HG02973 (cell line): ENCODE results near the gene MAST3.

Source experiments
- ATAC-seq: cut with Tn5 transposase; IDR thresholded peaks from one replicate; pipeline ENCODE4 v1.9.1; 2021; ENCODE audit warnings: moderate library complexity; ENCODE audit not compliant: unreplicated experiment

The MAST3 gene

DNA sequence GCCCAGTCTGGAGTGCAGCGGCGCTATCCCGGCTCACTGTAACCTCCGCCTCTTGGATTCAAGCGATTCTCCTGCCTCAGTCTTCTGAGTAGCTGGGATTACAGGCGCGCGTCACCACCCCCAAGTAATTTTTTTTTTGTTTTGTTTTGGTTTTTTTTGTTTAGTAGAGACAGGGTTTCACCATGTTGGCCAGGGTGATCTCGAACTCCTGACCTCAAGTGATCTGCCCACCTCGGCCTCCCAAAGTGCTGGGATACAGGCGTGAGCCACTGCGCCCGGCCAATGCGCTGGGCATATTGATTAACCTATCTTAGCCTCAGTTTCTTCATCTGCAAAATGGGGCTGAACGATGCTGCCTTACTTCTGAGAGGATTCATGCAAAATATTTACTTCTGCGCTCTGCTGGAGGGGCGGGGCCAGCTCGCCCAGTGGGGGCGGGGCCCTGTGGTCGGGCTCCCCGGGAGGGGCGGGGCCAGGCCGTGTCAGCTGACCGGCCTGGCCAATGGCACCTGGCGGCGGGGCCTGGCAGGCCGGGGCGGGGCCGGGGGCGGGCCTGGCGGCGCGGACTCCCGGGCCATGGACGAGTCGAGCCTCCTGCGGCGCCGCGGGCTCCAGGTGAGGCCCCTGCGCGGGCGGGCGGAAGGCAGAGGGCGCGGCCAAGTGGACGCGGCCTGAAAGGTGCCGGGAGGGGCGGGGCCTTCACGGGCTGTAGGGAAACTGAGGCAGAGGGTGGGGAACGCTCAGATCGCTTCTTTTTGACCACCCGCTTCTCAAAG lies at the start of gene MAST3:
Gene MAST3 (plus strand): TSS at position 562 of the 776 bp plus-strand sequence. CDS start 15 bp downstream, at position 577.
- peak; percentile 49 for ATAC-seq

DNA sequence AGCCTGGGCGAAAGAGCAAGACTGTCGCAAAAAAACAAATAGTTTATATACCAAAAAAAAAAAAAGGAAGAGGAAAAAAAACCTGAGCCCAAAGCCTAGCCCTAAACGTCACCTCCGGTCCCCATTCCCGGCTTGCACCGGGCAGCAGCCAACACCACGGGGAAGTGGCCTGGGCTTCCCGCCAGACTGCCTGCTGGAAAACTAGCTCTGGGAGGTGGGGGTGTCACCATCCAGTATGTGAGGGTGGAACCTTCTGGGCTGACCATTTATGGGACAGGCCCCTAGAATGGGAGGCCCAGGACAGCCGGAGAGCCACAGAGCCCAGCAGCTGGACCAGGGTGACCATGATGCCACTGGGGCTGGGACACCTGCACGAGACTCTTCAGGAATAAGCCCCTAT lies 48.2 kb upstream of the MAST3 start:
- no peak for ATAC-seq

DNA sequence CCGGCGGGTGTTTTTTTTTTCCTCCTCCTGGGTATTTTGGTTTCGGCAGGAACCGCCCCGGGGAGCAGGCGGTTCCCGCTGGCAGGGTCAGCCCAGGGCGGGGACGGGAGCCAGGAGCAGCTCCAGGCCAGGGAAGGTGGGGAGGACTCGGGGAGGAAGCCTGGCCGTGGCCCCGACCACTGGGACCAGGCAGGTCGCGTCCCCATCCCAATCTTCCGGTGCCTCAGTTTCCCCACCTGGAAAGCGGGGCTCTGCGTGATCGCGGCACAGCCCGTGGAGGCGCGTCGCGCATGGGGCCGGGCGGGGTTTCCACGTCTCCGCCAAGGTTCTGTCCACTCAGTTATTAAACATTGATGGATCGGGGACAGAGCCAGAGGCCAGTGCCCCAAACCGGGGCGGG lies 45.7 kb upstream of the MAST3 start:
- no peak for ATAC-seq

DNA sequence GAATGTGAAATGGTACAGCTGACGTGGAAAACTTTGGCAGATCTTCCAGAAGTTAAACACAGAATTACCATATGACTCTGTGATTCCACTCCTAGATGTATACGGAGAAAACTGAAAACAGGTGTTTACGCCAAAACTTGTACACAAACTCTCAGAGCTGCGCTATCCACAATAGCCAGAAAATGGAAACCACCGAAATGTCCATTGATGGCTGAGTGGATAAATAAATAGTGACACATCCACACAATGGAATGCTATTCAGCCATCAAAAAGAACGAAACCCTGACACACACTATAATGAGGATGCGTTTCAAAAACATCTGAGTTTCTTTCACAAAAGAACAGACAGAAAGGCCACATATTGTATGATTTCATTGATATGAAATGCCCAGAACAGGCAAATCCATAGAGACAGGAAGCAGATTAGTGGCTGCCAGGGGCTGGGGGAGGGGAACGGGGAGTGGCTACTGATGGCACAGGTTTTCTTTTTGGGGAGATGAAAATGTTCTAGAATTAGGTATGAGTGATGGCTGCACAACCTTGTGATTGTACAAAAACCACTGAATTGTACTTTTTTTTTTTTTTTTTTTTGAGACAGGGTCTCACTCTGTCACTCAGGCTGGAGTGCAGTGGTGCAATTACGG lies 43.9 kb upstream of the MAST3 start:
- no peak for ATAC-seq

- ATAC-seq, result no peak
Measured at GRCh38 chr19:18055967-18056366, 41.6 kb upstream of the MAST3 start.

DNA sequence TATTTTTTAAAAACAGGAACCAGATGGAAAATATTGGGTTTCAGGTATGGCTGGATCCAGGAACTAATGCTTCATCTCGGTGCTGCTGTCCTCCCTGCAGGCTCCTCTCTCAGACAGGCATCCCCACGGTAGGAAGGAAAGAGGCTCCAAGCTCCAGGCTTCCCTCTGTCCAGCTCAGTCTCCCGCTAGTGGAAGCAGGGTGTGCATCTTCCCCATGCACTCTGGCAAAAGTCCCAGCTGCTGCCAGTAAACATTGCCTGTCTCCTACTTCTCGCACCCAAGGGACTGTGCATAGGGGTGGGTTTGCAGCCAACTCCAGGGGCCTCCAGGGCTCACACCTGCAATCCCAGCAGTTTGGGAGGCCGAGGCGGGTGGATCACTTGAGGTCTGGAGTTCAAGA lies 40.0 kb upstream of the MAST3 start:
- no peak for ATAC-seq

- ATAC-seq, result no peak
Measured at GRCh38 chr19:18058208-18059009, 39.2 kb upstream of the MAST3 start.

DNA sequence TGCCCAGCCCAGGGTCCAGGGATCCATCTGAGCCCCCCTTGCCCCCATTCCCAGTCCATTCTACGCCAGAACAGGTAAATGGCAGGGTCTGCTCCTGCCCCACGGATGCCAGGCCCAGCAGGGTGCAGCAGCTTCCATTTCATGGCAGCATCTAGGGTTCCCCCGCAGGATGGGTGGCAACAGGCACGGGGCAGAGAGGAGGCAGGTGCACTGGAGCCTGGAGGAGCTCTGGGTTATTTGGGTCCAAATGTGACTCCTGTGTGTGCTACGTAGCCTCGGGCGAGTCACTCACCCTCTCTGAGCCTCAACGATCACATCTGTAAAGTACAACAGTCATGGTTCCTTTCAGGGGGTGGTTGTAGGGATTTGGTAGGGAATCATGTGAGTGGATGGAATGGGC lies 38.3 kb upstream of the MAST3 start:
- no peak for ATAC-seq

GRCh38 chr19:18059902-18060301 lies 37.7 kb upstream of the MAST3 start:
- ATAC-seq, result no peak

GRCh38 chr19:18060472-18060871 lies 37.1 kb upstream of the MAST3 start:
- ATAC-seq, result no peak

DNA sequence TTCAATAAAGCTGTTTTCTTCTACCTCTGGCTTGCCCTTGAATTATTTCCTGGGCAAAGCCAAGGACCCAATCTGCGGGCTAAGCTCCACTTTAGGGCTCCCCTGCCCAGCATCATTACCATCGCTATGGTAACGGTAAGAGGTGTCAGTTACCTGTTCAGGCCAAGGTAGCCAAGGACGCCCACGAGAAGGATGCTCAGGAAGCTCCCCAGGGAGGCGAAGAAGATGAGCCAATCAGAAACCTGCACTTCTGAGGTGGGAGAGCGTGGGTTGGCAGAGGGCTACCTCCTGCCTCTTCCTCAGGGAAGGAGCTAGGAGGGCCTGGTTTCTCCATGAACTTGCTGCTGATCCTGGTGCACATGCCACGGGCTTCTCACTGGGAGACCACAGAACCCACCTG lies 35.5 kb upstream of the MAST3 start:
- ATAC-seq, result no peak

DNA sequence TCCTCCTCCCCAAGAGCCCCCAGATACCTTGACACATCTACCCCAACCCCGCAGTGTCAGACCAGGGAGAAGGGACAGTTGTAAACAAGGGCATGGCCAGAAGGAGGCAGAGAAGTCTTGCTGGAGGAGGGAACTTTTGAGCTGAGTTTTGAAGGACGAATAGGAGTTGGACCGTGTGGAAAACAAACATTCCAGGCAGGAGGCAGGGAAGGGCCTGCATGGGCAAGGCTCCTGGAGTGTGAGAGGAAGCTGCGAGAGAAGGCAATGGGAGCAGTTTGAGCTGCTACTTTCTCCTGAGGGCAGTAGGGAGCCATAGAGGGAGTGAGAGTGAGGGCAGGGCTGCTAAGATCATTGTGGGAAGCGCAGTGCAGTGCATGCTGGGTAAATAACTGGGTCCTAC lies 34.1 kb upstream of the MAST3 start:
- no peak for ATAC-seq

DNA sequence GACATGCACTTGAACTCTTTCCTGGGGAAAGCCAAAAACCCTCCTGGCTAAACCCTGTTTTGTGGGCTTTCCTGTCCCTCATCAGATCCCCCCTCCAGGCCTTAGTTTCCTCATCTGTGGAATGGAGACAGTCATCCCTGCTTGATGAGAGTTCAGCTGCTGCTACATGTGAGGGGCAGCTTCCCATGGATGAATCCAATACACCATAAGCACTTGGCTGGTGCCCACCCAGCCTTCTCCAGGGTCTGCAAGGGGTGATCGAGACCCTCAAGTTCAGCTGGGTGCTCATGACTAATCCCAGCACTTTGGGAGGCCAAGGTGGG lies 32.4 kb upstream of the MAST3 start:
- ATAC-seq, result no peak

- no peak for ATAC-seq
Measured at GRCh38 chr19:18068395-18068794, 29.2 kb upstream of the MAST3 start.

- no peak for ATAC-seq
Measured at GRCh38 chr19:18069383-18069782, 28.2 kb upstream of the MAST3 start.

- no peak for ATAC-seq
Measured at GRCh38 chr19:18070181-18070580, 27.4 kb upstream of the MAST3 start.

GRCh38 chr19:18072335-18072734 lies 25.2 kb upstream of the MAST3 start:
- ATAC-seq, result no peak

- ATAC-seq, result no peak
Measured at GRCh38 chr19:18073197-18073596, 24.4 kb upstream of the MAST3 start.

GRCh38 chr19:18074192-18074591 lies 23.4 kb upstream of the MAST3 start:
- ATAC-seq, result no peak

- ATAC-seq, result no peak
Measured at GRCh38 chr19:18083929-18084684, 13.5 kb upstream of the MAST3 start.
